Smooth muscle cell (in vitro differentiated cells): ENCODE results near the gene TMEM214. TPM values are rescaled to one million over a fixed set of nuclear protein-coding genes. Genes with fewer than 3 reads are reported as not detected.

Source experiments
- DNase-seq: peaks from one replicate; lab custom pipeline; 2025; ENCODE audit not compliant: unreplicated experiment; lab: John Stamatoyannopoulos, UW
- H2AFZ ChIP-seq: fragments of 200-600 bp; sonication (generic); 2 replicates; pipeline ENCODE4 v1.6.0; 2016; ENCODE audit warnings: antibody characterized with exemption, low read depth, mild to moderate bottlenecking
- H3F3A ChIP-seq: fragments of 200-600 bp; sonication (generic); 2 replicates; pipeline ENCODE4 v1.6.0; 2017; ENCODE audit warnings: antibody characterized with exemption, low read depth
- H3K27ac ChIP-seq: fragments of 200-600 bp; sonication (generic); 2 replicates; pipeline ENCODE4 v1.5.1; 2016; ENCODE audit warnings: low read depth, mild to moderate bottlenecking
- H3K27me3 ChIP-seq: fragments of 200-600 bp; sonication (generic); 2 replicates; pipeline ENCODE4 v1.6.1; 2016; ENCODE audit warnings: low read depth, mild to moderate bottlenecking
- H3K36me3 ChIP-seq: fragments of 200-600 bp; sonication (generic); 2 replicates; pipeline ENCODE4 v1.5.1; 2016; ENCODE audit warnings: low read depth
- H3K4me1 ChIP-seq: fragments of 200-600 bp; sonication (generic); 2 replicates; pipeline ENCODE4 v1.5.1; 2016; ENCODE audit warnings: low read depth
- H3K4me2 ChIP-seq: fragments of 200-600 bp; sonication (generic); 2 replicates; pipeline ENCODE4 v1.6.0; 2016; ENCODE audit warnings: mild to moderate bottlenecking
- H3K4me3 ChIP-seq: fragments of 200-600 bp; sonication (generic); 2 replicates; pipeline ENCODE4 v1.5.1; 2016; ENCODE audit warnings: mild to moderate bottlenecking
- H3K79me2 ChIP-seq: fragments of 200-600 bp; sonication (generic); 2 replicates; pipeline ENCODE4 v1.6.0; 2016; ENCODE audit warnings: low read depth, mild to moderate bottlenecking
- H3K9ac ChIP-seq: fragments of 200-600 bp; sonication (generic); 2 replicates; pipeline ENCODE4 v1.6.0; 2016; ENCODE audit warnings: low read depth
- H3K9me3 ChIP-seq: fragments of 200-600 bp; sonication (generic); replicated peaks from 2 replicates; pipeline ENCODE4 v1.5.1; 2016; ENCODE audit warnings: low read depth
- H4K20me1 ChIP-seq: fragments of 200-600 bp; sonication (generic); 2 replicates; pipeline ENCODE4 v1.6.0; 2016; ENCODE audit warnings: low read depth
- CTCF ChIP-seq: fragments of 200-600 bp; sonication (generic); IDR thresholded peaks from 2 replicates; pipeline ENCODE4 v1.5.1; 2017; ENCODE audit warnings: borderline replicate concordance, mild to moderate bottlenecking, antibody characterized with exemption; ENCODE audit not compliant: insufficient read depth, poor library complexity, severe bottlenecking
- WGBS: methylation state at CpG from one replicate; pipeline ENCODE4 v1.1.7; 2016; ENCODE audit warnings: low lambda C conversion rate; 5-methylcytosine and 5-hydroxymethylcytosine counted together
- polyA plus RNA-seq: library from polyadenylated mRNA; unstranded; fragments of >200 nt; fragmentation: Nextera tagmentation; extraction: Ambion mirVana; gene quantifications from 2 replicates; pipeline ENCODE4 v1.2.1, GENCODE V29; 2016
- total RNA-seq: library from RNA; depleted of rRNA; stranded (reverse); fragments of >200 nt; gene quantifications from 2 replicates; pipeline ENCODE4 v1.2.3, GENCODE V29; 2014

The TMEM214 gene
- total and polyA plus RNA-seq, 2 experiments from 2014 or later = 79.6 to 99.7 TPM

- Histone ChIP-seq H4K20me1 (peaks cover 61% of the 10 kb centered on the region), H3F3A (no peaks in the 10 kb centered on the region), H3K9me3 (no peaks in the 10 kb centered on the region), H3K79me2 (no peaks in the 10 kb centered on the region), H2AFZ (no peak overlapping the region), H3K9ac (no peak overlapping the region), H3K4me3 (no peak overlapping the region), H3K27me3 (no peaks in the 10 kb centered on the region), H3K36me3 (no peaks in the 10 kb centered on the region), H3K27ac (peak overlapping the region; percentile 25), H3K4me2 (peak overlapping the region; percentile 44), H3K4me1 (peaks cover 5% of the 10 kb centered on the region)
- WGBS = 57% methylated on average over 9 of the region's 9 CpGs
- no peak for TF ChIP-seq CTCF
- DNase-seq = no peak
Observed at GRCh38 chr2:27003857-27004256, 28.9 kb upstream of the TMEM214 start.

GRCh38 chr2:27006602-27007415 lies 26.0 kb upstream of the TMEM214 start:
- no peaks in the 10 kb centered on the region for H3K27me3 ChIP-seq
- no peak overlapping the region for H3K4me3 ChIP-seq
- no peak for TF ChIP-seq CTCF
- peaks cover 63% of the 10 kb centered on the region for H4K20me1 ChIP-seq
- DNase-seq = no peak
- WGBS = 71% methylated on average over 6 of the region's 6 CpGs
- H3K4me1 ChIP-seq = peaks cover 5% of the 10 kb centered on the region
- no peak overlapping the region for H2AFZ ChIP-seq
- H3K4me2 ChIP-seq = peak overlapping the region; percentile 14
- no peaks in the 10 kb centered on the region for H3K9me3 ChIP-seq
- no peak overlapping the region for H3K9ac ChIP-seq
- no peaks in the 10 kb centered on the region for H3F3A ChIP-seq
- no peak overlapping the region for H3K27ac ChIP-seq
- no peaks in the 10 kb centered on the region for H3K79me2 ChIP-seq
- H3K36me3 ChIP-seq = no peaks in the 10 kb centered on the region

GRCh38 chr2:27007416-27008374 lies 25.1 kb upstream of the TMEM214 start:
- no peaks in the 10 kb centered on the region for H3F3A ChIP-seq
- no peak overlapping the region for H3K9ac ChIP-seq
- H3K36me3 ChIP-seq = no peaks in the 10 kb centered on the region
- no peaks in the 10 kb centered on the region for H3K79me2 ChIP-seq
- H3K27me3 ChIP-seq = no peaks in the 10 kb centered on the region
- WGBS = 70% methylated on average over 8 of the region's 8 CpGs
- no peak overlapping the region for H3K27ac ChIP-seq
- no peak for TF ChIP-seq CTCF
- no peak overlapping the region for H3K4me3 ChIP-seq
- H4K20me1 ChIP-seq = peaks cover 56% of the 10 kb centered on the region
- no peak for DNase-seq
- no peak overlapping the region for H2AFZ ChIP-seq
- H3K9me3 ChIP-seq = no peaks in the 10 kb centered on the region
- no peak overlapping the region for H3K4me2 ChIP-seq
- H3K4me1 ChIP-seq = peaks cover 5% of the 10 kb centered on the region
